ENCODE data around the gene TMEM238L.

DNA sequence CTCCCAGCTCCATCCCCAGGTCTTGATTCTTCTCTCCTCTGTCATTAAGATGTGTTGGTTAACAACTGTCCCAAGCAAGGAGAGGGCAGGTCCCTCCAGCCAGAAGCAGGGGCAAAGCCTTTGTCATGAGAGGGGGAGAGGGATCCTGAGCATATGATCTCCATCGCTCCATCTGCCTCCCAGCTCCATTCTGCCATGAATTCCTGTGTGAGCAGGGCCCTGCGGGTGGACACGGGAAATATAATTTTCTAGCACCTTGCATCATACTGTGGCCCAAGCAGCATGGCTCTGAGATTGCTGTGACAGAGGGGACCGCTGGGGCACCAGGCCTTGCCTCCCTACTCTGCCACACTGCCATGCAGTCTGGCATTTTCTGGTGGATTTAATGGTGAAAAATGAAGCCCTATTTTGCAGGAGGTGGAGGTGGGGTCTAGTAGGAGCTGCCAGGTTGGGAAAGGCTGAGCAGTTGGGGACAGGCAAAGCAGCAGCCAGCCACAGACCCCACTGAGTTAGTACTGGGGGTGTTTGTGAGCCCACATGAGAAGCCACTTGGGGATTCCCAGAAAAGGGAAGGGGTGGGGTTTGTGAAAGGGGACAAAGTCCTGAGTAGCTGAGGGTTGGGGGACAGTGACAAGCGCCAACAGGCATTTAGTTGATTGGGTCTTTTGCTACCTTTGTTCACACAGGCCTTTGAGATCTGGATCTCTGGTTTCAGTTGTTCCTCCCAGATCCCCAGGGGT is 16.4 kb downstream of the TMEM238L start:
- TF ChIP-seq EZH2phosphoT487 (IDR thresholded peaks at IDR 0.05; ENCODE audit: low read depth) (no peak), CTCF (IDR thresholded peaks at IDR 0.05; ENCODE audit: low read depth, low read length) (no peak)

All from OCI-LY3 (cell line).